ENCODE data around the gene MYO5A.
A peak's percentile ranks its signal among the peaks of the same experiment; 100 is the strongest.
"Not testable (repeated sequence)": the region's sequence is repeated elsewhere in the genome, so short reads cannot be mapped to it uniquely, and the experiment has no call there.

The MYO5A gene

DNA sequence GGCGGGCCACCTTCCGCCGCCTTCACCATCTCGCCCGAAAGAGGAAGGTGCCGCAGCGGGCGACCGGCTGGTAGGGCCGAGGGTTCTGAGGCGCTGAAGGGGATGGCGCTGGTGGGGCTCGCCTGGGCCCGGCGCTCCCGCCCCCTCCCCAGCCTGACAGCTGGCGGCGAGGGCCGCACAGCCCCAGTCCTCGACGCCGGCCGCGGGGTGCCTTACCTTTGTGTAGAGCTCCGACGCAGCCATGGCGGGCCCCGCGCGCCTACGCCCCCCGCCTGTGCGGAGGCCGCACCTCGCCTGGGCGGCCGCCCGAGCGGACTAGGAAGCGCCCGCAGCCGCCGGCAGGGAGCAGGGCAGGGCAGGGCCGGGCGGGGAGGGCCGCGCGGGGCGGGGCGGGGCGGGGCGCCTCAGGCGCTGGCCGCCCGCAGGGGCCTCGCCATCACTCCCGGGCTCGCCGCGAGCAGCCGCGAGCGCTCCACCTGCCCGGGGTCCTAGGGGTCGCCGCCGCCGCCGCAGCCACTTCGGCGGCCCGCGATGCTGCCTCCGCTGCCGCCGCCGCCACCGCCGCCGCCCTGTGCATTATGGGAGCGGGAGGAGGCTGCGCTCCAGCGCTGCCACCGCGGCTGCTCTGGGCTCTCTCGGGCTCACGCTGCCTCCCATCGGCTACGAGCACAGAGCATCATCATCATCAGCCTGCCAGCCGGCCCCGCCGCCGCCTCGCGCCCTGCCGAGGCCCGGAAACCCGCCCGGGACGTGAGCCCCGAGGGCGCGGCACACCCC, at the start of gene MYO5A:
Gene MYO5A (minus strand): TSS at position 317 of the 777 bp plus-strand sequence. CDS start 74 bp downstream, at position 243.
- H3K27ac ChIP-seq: no peak within 1 kb of the TSS
- TF ChIP-seq ZFX (IDR thresholded peaks at IDR 0.05; ENCODE audit: borderline replicate concordance): no peak
- TF ChIP-seq, protein P1, sequence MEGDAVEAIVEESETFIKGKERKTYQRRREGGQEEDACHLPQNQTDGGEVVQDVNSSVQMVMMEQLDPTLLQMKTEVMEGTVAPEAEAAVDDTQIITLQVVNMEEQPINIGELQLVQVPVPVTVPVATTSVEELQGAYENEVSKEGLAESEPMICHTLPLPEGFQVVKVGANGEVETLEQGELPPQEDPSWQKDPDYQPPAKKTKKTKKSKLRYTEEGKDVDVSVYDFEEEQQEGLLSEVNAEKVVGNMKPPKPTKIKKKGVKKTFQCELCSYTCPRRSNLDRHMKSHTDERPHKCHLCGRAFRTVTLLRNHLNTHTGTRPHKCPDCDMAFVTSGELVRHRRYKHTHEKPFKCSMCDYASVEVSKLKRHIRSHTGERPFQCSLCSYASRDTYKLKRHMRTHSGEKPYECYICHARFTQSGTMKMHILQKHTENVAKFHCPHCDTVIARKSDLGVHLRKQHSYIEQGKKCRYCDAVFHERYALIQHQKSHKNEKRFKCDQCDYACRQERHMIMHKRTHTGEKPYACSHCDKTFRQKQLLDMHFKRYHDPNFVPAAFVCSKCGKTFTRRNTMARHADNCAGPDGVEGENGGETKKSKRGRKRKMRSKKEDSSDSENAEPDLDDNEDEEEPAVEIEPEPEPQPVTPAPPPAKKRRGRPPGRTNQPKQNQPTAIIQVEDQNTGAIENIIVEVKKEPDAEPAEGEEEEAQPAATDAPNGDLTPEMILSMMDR (IDR thresholded peaks at IDR 0.05): peak; percentile 41

DNA sequence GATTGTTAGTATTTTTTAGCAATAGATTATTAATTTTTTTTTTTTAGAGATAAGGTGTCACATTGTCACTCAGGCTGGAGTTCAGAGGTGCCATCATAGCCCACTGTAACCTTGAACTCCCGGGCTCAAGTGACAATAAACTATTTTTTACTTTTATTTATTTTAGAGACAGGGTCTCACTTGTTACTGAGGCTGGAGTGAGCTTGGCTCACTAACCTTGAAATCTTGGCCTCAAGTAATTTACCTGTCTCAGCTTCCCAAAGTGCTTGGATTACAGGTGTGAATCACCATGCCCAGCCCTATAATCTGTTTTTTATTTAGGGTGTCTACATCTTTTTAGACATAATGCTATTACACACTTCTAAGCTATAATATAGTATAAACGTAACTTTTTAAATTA, 48.0 kb upstream of the MYO5A start:
- TF ChIP-seq, protein P1 (IDR thresholded peaks at IDR 0.05): no peak
- no peak for TF ChIP-seq ZFX (IDR thresholded peaks at IDR 0.05; ENCODE audit: borderline replicate concordance)
- H3K27ac ChIP-seq: no peak overlapping the region

- not testable (repeated sequence) for H3K27ac ChIP-seq
Observed at GRCh38 chr15:52575573-52575972, 46.9 kb upstream of the MYO5A start.

DNA sequence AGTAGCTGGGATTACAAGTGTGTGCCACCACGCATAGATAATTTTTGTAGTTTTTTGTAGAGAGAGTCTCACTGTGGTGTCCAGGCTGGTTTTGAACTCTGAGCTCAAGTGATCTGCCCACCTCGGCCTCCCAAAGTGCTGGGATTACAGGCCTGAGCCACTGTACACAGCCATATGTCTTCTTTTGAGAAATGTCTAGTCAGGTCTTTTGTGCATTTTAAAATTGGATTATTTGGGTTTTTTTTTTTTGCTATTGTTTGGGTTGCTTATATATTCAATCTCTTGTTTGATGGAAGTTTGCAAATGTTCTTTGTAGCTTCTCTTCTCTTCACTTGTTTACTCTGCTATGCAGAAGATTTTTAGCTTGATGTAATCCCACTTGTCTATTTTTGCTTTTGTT, 46.4 kb upstream of the MYO5A start:
- no peak for TF ChIP-seq ZFX (IDR thresholded peaks at IDR 0.05; ENCODE audit: borderline replicate concordance)
- H3K27ac ChIP-seq: no peak overlapping the region

- not testable (repeated sequence) for H3K27ac ChIP-seq
Observed at GRCh38 chr15:52574623-52575022, 45.9 kb upstream of the MYO5A start.

GRCh38 chr15:52568601-52569585, 40.2 kb upstream of the MYO5A start, which contains the start of gene ARPP19:
TSS of gene ARPP19 (minus strand) at chr15:52569030. CDS start at chr15:52568892, 138 bp downstream.
- peak within 1 kb of the TSS; percentile 93 for H3K27ac ChIP-seq
- 0 out of 2 replicates have a peak, but pooled peaks have one; percentile 58 for TF ChIP-seq ZFX (IDR thresholded peaks at IDR 0.05; ENCODE audit: borderline replicate concordance)
- TF ChIP-seq, protein P1 (IDR thresholded peaks at IDR 0.05): peak; percentile 26

- peak overlapping the region; percentile 93 for H3K27ac ChIP-seq
- TF ChIP-seq, protein P1 (IDR thresholded peaks at IDR 0.05): no peak
- TF ChIP-seq ZFX (IDR thresholded peaks at IDR 0.05; ENCODE audit: borderline replicate concordance): no peak
Observed at GRCh38 chr15:52567871-52568600, 39.4 kb upstream of the MYO5A start.

GRCh38 chr15:52566889-52567288, 38.2 kb upstream of the MYO5A start:
- no peak for TF ChIP-seq ZFX (IDR thresholded peaks at IDR 0.05; ENCODE audit: borderline replicate concordance)
- TF ChIP-seq, protein P1 (IDR thresholded peaks at IDR 0.05): no peak
- peak overlapping the region; percentile 93; the same call in 1 of the 2 replicates for H3K27ac ChIP-seq

DNA sequence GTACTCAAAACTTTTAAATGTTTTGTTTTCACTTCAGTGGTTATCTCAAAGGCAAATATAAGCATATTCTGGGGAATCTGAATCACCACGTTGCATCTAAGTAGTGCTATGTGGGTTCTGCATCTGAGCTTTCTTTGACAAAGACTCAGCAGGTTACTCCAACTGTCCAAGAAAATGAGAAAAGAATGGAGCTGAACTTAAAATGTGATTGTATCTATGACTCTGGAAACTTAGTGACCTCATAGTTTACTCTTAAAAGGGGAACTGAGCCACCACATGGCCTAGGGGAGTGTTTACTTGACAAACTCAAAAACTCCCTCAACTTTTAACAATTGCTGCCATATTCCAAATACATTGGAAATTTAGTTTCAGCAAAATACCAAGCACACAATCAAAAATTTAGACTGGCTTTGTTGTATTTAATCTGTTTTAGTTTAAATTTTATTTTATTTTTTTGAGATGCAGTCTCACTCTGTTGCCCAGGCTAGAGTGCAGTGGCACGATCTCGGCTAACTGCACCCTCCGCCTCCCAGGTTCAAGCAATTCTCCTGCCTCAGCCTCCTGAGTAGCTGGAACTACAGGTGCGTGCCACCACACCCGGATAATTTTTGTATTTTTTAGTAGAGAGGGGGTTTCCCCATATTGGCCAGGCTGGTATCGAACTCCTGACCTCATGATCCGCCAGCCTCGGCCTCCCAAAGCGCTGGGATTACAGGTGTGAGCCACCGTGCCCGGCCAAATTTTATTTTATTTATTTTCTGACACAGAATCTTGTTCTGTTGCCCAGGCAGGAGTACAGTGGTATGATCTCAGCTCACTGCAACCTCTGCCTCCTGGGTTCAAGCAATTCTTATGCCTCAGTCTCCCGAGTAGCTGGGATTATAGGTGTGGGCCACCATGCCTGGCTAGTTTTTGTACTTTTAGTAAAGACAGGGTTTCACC, 37.0 kb upstream of the MYO5A start:
- H3K27ac ChIP-seq: not testable (repeated sequence)
